Raji (cell line): ENCODE results near the gene SCARB1.

Source experiments
- POLR2A ChIP-seq: IDR thresholded peaks from 2 replicates; pipeline ENCODE4 v1.6.1; 2011; ENCODE audit warnings: low read depth, low read length, control low read depth; ENCODE audit not compliant: insufficient read depth

SCARB1 gene

DNA sequence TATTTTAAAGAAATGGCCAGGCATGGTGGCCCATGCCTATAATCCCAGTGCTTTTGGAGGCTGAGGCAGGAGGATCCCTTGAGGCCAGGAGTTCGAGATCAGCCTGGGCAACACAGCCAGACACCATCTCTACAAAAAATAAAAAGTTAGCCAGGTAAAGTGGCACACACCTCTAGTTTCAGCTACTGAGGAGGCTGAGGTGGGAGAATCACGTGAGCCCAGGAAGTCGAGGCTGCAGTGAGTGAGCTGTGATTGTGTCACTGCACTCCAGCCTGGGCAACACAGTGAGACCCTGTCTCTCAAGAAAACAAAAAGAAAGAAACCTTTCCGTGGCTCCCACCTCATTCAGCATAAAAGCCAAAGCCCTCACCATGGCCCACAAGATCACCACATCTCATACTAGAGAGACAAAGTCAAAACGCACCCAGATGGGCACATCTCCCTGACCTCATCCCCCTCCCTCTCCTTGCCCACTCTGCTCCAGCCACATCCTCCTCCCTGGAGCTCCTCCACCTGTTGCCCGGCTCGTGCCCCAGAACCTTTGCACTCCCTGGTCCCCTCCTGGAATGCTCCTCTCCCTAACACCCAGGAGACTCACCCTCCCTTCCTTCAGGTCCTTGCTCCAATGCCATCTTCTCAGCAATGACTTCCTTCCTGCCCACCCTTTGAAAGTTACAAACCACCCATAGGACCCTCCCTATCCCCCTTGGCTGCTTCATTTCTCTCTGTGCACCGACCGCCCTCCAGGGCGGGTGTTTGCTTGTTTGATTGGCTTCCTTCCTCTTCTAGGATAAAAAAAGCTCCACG, 4.8 kb upstream of the SCARB1 start:
- TF ChIP-seq POLR2A: no peak

GRCh38 chr12:124867401-124867930, 3.8 kb upstream of the SCARB1 start:
- no peak for TF ChIP-seq POLR2A

- no peak for TF ChIP-seq POLR2A
Measured at GRCh38 chr12:124866883-124867400, 3.3 kb upstream of the SCARB1 start.

GRCh38 chr12:124866195-124866882, 2.7 kb upstream of the SCARB1 start:
- no peak for TF ChIP-seq POLR2A

DNA sequence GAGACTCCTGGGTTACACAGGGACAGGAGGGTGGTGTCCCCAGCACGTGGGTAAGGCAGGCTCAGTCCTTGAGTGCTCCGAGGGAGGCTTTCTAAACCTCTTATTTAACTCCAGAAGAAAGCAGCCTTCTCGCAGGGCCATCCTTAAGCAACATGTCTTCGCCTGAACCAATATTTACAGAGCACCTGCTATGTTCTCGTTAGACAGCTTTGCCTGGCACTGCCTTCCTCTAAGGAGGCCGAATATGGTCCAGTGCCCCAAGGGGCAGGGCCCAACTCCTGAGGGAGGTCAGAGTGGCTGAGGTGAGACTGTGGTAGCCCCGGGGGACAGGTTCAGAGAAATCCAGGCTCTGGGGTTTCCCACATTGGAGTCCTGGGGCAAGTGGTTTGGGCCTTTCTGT, 2.1 kb upstream of the SCARB1 start:
- no peak for TF ChIP-seq POLR2A

GRCh38 chr12:124864326-124864752, 675 bp upstream of the SCARB1 start:
- TF ChIP-seq POLR2A: no peak

DNA sequence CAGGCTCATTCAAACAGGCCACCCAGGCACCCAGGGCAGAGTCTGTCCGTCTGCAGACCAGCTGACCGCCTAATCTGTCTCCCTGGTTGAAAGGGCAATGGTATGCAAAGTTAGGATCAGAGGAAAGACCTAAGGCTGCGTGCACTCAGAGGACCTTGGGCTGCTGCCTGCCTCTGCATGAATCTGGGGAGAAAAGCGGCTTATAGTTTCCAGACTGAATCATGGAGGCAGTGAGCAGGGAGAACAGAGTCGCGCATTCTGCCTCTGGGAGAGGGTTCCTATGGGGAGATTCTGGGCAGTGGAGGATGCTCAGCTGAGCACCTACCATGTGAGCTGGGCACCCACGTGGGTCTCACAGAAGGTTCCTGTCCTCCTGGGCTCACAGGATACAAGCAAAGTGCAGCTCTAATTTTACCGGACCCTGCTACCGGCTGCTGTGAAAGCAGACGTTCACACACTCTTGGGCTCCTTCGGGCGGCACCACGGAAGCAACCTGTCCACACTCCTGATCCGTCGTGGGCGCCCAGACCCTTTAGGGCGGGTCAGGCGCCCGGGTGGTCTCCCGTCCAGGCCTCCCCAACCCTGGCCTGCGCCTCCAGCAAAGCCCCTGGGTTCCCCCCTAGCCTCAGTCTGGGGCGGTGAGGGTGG, 772 bp downstream of the SCARB1 start:
- peak; percentile 18; the same call in 1 of the 2 replicates for TF ChIP-seq POLR2A

DNA sequence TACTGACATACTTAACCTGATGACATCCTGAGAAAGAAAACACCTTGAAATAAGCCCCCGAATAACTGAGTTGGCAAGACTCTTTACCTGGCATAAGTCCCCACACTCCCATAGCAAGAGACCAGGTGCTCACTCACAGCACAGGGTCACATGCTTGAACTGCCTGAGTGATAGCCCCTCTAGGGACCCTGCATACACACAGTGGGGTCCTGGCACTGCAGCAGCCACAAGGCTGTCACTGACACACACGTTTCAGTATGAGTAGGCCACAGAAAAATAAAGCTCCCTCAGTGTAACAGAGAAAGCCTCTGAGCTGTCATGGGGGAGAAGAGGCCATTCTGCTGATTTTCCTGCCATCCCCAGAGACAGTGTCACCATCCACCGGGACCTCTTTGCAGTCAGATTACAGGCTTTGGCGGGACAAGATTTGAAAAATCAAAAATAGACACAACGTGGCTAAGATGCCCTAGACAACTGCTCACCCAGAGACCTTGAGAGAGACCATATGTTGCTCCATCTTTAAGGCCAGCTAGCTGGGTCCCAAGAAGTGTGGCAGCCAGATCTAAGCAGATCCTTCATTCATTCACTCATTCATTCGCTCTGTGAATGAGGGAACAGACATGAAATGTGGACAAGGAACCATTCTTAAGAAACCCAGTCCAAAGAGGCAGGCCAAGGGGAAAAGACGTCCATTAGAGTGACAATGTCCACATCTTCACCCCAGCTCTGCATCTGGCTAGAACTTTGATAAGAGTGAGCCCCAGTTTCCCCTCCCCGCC, 1.6 kb downstream of the SCARB1 start:
- TF ChIP-seq POLR2A: no peak

DNA sequence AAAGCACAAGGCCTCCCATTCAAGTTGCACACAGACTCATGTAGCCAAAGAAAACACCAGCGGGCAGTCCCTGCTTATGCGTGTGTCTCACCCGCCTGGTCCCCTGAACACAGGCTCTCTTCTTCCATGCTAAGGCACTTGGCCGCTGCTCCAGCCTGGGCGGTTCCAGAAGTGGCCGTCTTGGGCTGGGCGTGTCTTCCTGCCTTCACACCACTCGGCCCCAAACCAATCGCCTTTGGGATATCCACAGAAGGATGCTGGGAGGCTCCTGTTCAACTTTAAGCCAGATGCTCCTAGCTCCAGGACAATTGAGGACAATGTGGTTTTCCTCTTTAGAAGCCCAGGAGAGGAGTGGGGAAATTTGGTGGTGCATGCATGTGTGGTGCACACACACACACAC, 2.2 kb downstream of the SCARB1 start:
- TF ChIP-seq POLR2A: no peak

GRCh38 chr12:124857921-124858461, 5.7 kb downstream of the SCARB1 start:
- no peak for TF ChIP-seq POLR2A

GRCh38 chr12:124856842-124857178, 6.9 kb downstream of the SCARB1 start:
- TF ChIP-seq POLR2A: no peak

GRCh38 chr12:124856132-124856841, 7.4 kb downstream of the SCARB1 start:
- TF ChIP-seq POLR2A: no peak

- TF ChIP-seq POLR2A: no peak
Measured at GRCh38 chr12:124855275-124855957, 8.2 kb downstream of the SCARB1 start.

DNA sequence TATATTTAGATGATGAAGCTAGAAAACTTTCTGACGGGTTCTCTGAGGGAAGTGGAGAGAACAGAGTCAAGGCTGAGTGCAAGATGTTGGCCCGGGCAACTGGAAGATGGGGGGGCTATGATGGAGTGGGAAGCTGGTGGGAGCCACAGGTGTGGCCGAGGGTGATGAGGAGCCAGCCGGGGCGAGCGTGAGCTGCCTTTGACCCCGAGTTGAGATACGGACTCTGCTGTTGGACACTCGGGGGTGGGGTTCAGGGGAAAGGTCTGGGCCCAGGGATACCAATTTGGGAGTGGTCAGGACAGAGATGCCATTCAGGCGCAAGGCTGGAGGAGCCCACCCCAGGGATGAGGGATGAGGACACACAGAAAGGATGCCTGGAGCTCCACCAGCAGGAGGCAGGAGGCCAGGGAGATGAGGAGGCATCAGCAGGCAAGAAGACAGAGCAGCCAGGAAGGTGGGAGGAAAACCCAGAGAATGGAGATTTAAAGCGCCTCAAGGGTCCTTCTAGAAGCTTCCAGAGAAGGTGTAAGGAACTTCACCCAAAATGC, 9.0 kb downstream of the SCARB1 start:
- no peak for TF ChIP-seq POLR2A
